ENCODE results near the gene ZNF184.

Gene ZNF184

DNA sequence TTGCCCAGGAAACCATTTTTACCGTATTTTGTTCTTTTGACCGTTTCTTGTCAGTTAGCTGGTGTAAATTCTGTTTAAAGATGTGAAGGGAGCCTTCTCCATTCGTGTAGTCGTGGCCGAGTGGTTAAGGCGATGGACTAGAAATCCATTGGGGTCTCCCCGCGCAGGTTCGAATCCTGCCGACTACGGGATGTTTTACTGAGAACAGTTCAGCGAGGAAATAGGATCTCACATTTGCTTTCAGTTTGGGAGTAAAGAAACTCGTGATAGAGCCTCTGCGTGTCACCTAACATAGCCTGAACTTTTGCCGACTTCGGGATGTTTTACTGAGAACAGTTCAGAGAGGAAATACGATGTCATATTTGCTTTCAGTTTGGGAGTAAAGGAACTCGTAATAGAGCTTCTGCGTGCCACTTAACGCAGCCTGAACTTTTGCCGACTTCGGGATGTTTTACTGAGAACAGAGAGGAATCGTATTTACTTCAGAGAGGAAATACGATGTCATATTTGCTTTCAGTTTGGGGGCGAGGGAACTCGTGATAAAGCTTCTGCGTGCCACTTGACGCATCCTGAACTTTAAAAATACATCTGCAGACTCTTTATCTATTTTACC is 5.9 kb upstream of the ZNF184 start:
- H3K4me3 ChIP-seq (ENCODE audit: low read length in 2 of 2), result peak overlapping the region; percentile 93 to 95
- H3K4me1 ChIP-seq (ENCODE audit: control insufficient read depth, insufficient read depth, low read length), result no peaks in the 10 kb centered on the region
- H3K27ac ChIP-seq (ENCODE audit: low read length), result peak overlapping the region; percentile 99
- H3K9me3 ChIP-seq (ENCODE audit: control insufficient read depth in 2 of 2, low read length in 2 of 2), result no peaks in the 10 kb centered on the region
- peak overlapping the region; percentile 98 to 100 for H3K9ac ChIP-seq (ENCODE audit: low read length in 2 of 2)
- H3K36me3 ChIP-seq (ENCODE audit: control insufficient read depth in 2 of 2, insufficient read depth in 2 of 2, low read length in 2 of 2), result no peaks in the 10 kb centered on the region
- no peaks in the 10 kb centered on the region for H3K27me3 ChIP-seq (ENCODE audit: control insufficient read depth in 1 of 2, insufficient read depth in 2 of 2, low read length in 2 of 2)

DNA sequence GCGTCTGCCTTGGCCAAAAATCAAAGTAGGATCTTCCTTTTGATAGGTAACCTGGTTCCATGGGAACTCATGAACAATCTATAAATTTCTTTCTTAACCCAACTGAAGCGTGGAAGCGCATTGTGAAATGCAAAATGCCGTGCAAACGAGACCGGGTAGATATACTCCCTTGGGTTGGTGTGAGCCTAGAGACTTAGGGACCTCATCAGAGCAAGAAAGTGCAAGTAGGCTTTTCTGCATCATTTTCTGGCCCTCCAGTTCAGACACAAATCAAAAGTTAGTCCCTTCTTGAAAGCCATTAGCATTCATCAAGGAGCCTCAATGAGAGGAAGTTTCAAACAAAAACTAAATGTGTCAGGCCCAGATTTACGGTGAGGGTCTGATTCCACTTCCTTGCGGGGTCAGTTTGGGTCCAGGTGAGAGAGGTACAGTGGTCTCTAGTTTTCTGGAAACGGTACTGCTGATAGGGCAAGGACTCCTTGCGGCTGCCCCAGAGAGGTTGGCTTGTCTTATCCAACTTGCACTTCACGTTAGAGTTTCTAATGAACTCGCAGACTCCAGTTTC is 5.3 kb upstream of the ZNF184 start:
- H3K4me3 ChIP-seq (ENCODE audit: low read length in 2 of 2), result peak overlapping the region; percentile 93 to 95
- peak overlapping the region; percentile 99 for H3K27ac ChIP-seq (ENCODE audit: low read length)
- no peaks in the 10 kb centered on the region for H3K27me3 ChIP-seq (ENCODE audit: control insufficient read depth in 1 of 2, insufficient read depth in 2 of 2, low read length in 2 of 2)
- H3K36me3 ChIP-seq (ENCODE audit: control insufficient read depth in 2 of 2, insufficient read depth in 2 of 2, low read length in 2 of 2), result no peaks in the 10 kb centered on the region
- H3K9ac ChIP-seq (ENCODE audit: low read length in 2 of 2), result peak overlapping the region; percentile 98 to 100
- no peaks in the 10 kb centered on the region for H3K4me1 ChIP-seq (ENCODE audit: control insufficient read depth, insufficient read depth, low read length)
- H3K9me3 ChIP-seq (ENCODE audit: control insufficient read depth in 2 of 2, low read length in 2 of 2), result no peaks in the 10 kb centered on the region

DNA sequence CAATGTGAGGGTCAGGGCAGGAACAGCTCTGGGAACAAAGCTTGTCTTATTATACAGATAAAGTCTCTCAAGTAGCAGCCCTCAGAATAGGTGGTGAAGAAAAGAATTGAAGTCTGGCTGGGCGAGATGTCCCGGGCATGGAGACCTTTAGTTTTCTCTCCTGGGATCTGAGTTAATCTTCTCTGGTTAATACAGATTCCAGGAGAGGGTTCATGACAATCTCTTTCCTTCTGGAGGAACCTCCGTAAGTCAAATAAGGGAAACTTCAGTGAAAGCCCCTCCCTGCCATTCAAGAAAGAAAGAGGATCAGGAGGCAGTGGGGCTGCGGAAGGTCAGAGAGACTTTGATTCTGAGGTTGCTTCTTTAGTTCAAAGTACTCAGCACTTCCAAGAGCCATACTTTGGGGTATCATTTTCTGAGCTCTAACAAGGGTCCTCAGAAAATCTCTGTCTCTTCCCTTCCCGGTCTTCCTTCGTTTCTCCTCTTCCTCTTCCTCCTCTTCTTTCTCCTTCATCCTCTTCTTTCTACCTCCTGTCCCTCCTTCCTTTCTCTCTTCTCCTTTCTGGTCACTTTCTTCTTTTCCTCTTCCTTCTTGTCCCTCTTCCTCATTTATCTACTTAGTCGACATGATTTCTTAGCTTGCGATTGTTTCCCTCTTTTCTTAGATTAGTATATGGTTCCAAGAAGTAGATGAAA is 4.6 kb upstream of the ZNF184 start:
- Histone ChIP-seq H3K4me1 (ENCODE audit: control insufficient read depth, insufficient read depth, low read length) (no peaks in the 10 kb centered on the region), H3K27ac (ENCODE audit: low read length) (no peak overlapping the region), H3K4me3 (ENCODE audit: low read length in 2 of 2) (peak overlapping the region in 1 of 2 donors; percentile 95), H3K9ac (ENCODE audit: low read length in 2 of 2) (peak overlapping the region in 1 of 2 donors; percentile 98), H3K27me3 (ENCODE audit: control insufficient read depth in 1 of 2, insufficient read depth in 2 of 2, low read length in 2 of 2) (no peaks in the 10 kb centered on the region), H3K9me3 (ENCODE audit: control insufficient read depth in 2 of 2, low read length in 2 of 2) (no peaks in the 10 kb centered on the region), H3K36me3 (ENCODE audit: control insufficient read depth in 2 of 2, insufficient read depth in 2 of 2, low read length in 2 of 2) (no peaks in the 10 kb centered on the region)

DNA sequence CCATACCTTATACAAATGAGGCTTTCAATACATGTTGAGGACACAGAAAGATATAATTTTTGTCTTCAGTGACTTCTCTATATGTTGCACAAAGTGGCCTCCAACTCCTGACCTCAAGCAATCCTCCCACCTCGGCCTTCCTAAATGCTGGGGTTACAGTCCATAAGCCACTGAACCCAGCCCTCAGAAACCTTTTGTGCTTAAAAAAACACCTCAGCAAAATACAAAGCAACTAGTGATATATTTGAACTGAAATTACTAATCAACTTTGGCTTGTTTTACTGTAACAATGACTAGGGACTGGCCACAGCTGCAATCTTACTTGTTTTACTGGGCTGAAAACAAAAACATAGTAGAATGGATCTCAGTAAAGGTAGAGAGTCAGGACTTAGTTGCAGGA is 3.2 kb upstream of the ZNF184 start:
- Histone ChIP-seq H3K4me1 (ENCODE audit: control insufficient read depth, insufficient read depth, low read length) (peaks cover 3% of the 10 kb centered on the region), H3K9ac (ENCODE audit: low read length in 2 of 2) (no peak overlapping the region), H3K4me3 (ENCODE audit: low read length in 2 of 2) (no peak overlapping the region)

DNA sequence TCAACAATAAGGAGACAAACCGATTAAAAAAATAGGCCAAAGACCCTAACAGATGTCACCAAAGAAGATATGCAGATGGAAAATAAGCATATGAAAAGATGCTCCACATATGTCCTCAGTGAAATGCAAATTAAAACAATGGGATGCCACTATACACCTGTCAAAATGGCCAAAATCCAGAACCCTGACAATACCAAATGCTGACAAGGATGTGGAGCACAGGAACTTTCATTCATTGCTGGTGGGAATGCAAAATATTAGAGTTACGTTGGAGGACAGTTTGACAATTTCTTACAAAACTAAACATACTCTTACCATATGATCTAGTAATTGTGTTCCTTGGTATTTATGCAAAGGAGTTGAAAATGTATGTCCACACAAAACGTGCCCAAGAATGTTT is 1.8 kb upstream of the ZNF184 start:
- Histone ChIP-seq H3K4me1 (ENCODE audit: control insufficient read depth, insufficient read depth, low read length) (peaks cover 3% of the 10 kb centered on the region), H3K27ac (ENCODE audit: low read length) (no peak overlapping the region), H3K36me3 (ENCODE audit: control insufficient read depth in 2 of 2, insufficient read depth in 2 of 2, low read length in 2 of 2) (peaks cover 0 to 4% of the 10 kb centered on the region in 2 donors), H3K27me3 (ENCODE audit: control insufficient read depth in 1 of 2, insufficient read depth in 2 of 2, low read length in 2 of 2) (no peaks in the 10 kb centered on the region), H3K9ac (ENCODE audit: low read length in 2 of 2) (no peak overlapping the region), H3K4me3 (ENCODE audit: low read length in 2 of 2) (no peak overlapping the region), H3K9me3 (ENCODE audit: control insufficient read depth in 2 of 2, low read length in 2 of 2) (no peaks in the 10 kb centered on the region)

More for the DNA sequence above, 3.2 kb upstream of the ZNF184 start:
- H3K27me3 ChIP-seq (ENCODE audit: control insufficient read depth in 1 of 2, insufficient read depth in 2 of 2, low read length in 2 of 2), result no peaks in the 10 kb centered on the region
- no peaks in the 10 kb centered on the region for H3K36me3 ChIP-seq (ENCODE audit: control insufficient read depth in 2 of 2, insufficient read depth in 2 of 2, low read length in 2 of 2)
- no peaks in the 10 kb centered on the region for H3K9me3 ChIP-seq (ENCODE audit: control insufficient read depth in 2 of 2, low read length in 2 of 2)
- no peak overlapping the region for H3K27ac ChIP-seq (ENCODE audit: low read length)

DNA sequence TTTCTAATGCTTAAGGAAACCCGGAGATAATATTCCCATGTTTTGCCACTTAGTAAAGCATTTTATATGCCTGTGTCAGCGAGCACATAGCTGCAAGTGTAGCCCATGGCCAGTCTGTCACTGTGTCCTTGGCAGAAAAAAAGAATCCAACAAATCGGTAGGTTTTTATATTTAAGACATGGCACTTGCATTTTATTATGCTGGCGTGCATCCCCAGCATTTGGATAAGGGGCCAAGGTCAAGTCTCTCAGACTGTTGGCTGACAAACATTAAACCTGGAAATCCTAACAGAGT is 1.2 kb upstream of the ZNF184 start:
- Histone ChIP-seq H3K9ac (ENCODE audit: low read length in 2 of 2) (no peak overlapping the region), H3K27ac (ENCODE audit: low read length) (no peak overlapping the region), H3K9me3 (ENCODE audit: control insufficient read depth in 2 of 2, low read length in 2 of 2) (no peaks in the 10 kb centered on the region), H3K36me3 (ENCODE audit: control insufficient read depth in 2 of 2, insufficient read depth in 2 of 2, low read length in 2 of 2) (peaks cover 0 to 5% of the 10 kb centered on the region in 2 donors), H3K4me3 (ENCODE audit: low read length in 2 of 2) (no peak overlapping the region), H3K4me1 (ENCODE audit: control insufficient read depth, insufficient read depth, low read length) (peaks cover 3% of the 10 kb centered on the region), H3K27me3 (ENCODE audit: control insufficient read depth in 1 of 2, insufficient read depth in 2 of 2, low read length in 2 of 2) (no peaks in the 10 kb centered on the region)

DNA sequence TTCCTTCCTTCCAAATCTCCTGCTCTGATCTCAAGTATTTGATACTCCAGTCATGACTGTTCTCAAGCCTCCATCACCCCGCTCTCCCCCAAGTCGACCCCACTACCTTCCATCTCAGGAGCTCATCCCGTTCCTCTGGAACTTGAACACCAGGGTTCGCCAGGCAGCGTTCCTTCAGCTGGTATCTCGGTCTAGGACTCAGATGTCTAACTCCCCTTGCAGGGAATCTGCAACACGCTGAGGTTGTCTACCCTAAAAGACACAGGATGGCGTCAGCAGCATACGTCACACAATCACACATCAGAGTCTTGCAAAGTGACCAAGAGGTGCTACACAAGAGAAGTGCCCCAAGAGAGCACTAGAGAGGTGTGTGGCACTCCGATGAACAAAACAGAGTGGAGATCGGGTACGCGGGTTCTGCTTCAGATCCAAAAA is 706 bp downstream of the ZNF184 start:
- H3K27me3 ChIP-seq (ENCODE audit: control insufficient read depth in 1 of 2, insufficient read depth in 2 of 2, low read length in 2 of 2), result no peaks in the 10 kb centered on the region
- peak overlapping the region; percentile 90 to 91 for H3K4me3 ChIP-seq (ENCODE audit: low read length in 2 of 2)
- H3K9me3 ChIP-seq (ENCODE audit: control insufficient read depth in 2 of 2, low read length in 2 of 2), result no peaks in the 10 kb centered on the region
- peak overlapping the region; percentile 80 to 83 for H3K9ac ChIP-seq (ENCODE audit: low read length in 2 of 2)
- peak overlapping the region; percentile 68 for H3K27ac ChIP-seq (ENCODE audit: low read length)
- H3K36me3 ChIP-seq (ENCODE audit: control insufficient read depth in 2 of 2, insufficient read depth in 2 of 2, low read length in 2 of 2), result peaks cover 3 to 5% of the 10 kb centered on the region in 2 donors
- peaks cover 3% of the 10 kb centered on the region for H3K4me1 ChIP-seq (ENCODE audit: control insufficient read depth, insufficient read depth, low read length)

DNA sequence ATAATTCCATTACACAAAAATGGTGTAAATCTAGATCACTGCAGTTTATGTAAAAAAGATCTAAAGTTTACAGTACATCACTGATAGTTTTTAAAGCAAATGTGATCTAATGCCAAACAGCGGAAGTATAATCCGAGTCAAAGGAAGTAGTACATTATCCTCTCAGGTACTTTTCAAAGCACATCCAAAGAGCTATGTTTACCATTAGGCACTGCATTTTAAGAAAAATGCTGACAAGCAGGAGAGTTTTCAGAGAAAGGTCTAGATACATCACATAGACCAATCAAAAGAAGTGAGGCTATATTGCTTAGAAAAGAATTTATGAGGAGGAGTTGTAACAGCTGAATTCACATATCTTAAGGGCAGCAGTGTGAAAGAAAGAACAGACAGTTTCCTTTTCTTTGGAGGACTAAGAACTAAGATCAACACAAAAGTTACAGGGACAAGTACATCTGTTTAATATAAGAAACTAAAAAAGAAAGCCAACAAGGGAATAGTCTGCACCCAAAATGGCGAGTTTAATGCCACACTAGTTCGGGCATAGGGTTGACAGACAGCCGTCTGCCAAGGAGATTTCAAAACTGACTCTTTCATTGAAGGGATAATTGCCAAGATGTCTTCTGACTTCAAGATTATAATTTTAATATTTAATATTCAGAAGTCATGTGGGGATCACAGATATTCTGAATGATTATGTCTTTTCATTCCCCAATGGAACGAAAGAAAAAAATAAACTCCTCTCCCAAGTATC is 1.4 kb downstream of the ZNF184 start:
- Histone ChIP-seq H3K27me3 (ENCODE audit: control insufficient read depth in 1 of 2, insufficient read depth in 2 of 2, low read length in 2 of 2) (no peaks in the 10 kb centered on the region), H3K27ac (ENCODE audit: low read length) (no peak overlapping the region), H3K9ac (ENCODE audit: low read length in 2 of 2) (no peak overlapping the region)

DNA sequence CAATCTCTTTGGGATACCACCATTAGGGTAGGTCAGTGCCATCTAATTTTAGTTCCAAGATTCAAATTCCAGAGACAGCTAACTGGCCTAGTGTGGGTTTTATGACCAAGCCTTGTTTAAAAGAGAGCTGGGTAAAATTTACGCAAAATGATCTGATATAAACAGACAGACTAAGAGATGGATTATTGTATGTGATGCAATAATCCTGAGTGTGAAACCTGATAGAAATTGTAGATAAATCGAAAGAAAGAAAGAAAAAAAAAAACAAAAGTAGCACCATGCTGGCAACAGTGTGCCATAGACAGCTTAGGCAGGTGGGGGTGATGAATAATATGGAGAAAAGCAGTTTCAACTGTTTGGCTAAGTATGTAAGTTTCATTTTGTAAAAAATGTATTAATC is 2.9 kb downstream of the ZNF184 start:
- Histone ChIP-seq H3K9me3 (ENCODE audit: control insufficient read depth in 2 of 2, low read length in 2 of 2) (no peaks in the 10 kb centered on the region), H3K9ac (ENCODE audit: low read length in 2 of 2) (no peak overlapping the region), H3K4me3 (ENCODE audit: low read length in 2 of 2) (no peak overlapping the region)

More for the DNA sequence above, 1.4 kb downstream of the ZNF184 start:
- H3K4me3 ChIP-seq (ENCODE audit: low read length in 2 of 2), result peak overlapping the region; percentile 90 to 91
- H3K9me3 ChIP-seq (ENCODE audit: control insufficient read depth in 2 of 2, low read length in 2 of 2), result no peaks in the 10 kb centered on the region
- peaks cover 3% of the 10 kb centered on the region for H3K4me1 ChIP-seq (ENCODE audit: control insufficient read depth, insufficient read depth, low read length)
- H3K36me3 ChIP-seq (ENCODE audit: control insufficient read depth in 2 of 2, insufficient read depth in 2 of 2, low read length in 2 of 2), result peaks cover 3 to 11% of the 10 kb centered on the region in 2 donors

DNA sequence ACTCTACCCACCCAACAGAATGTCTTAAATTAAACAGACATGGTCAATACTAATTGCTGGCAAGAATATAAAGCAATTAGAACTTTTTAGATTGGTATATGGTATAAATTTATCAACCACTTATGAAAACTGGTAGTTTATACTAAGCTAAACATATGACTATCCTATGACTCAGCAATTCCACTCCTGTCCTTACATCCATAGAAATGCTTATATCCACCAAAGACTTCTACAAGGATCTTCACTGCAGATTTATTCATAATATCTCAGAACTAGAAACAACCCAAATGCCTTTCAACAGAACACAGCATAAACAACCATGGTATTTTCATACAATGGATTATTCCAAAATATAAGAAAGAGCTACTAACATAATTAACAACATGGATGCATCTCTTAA is 4.6 kb downstream of the ZNF184 start:
- no peaks in the 10 kb centered on the region for H3K9me3 ChIP-seq (ENCODE audit: control insufficient read depth in 2 of 2, low read length in 2 of 2)
- no peak overlapping the region for H3K27ac ChIP-seq (ENCODE audit: low read length)
- H3K27me3 ChIP-seq (ENCODE audit: control insufficient read depth in 1 of 2, insufficient read depth in 2 of 2, low read length in 2 of 2), result no peaks in the 10 kb centered on the region
- no peak overlapping the region for H3K9ac ChIP-seq (ENCODE audit: low read length in 2 of 2)
- no peak overlapping the region for H3K4me3 ChIP-seq (ENCODE audit: low read length in 2 of 2)
- peaks cover 3 to 18% of the 10 kb centered on the region in 2 donors for H3K36me3 ChIP-seq (ENCODE audit: control insufficient read depth in 2 of 2, insufficient read depth in 2 of 2, low read length in 2 of 2)
- peaks cover 3% of the 10 kb centered on the region for H3K4me1 ChIP-seq (ENCODE audit: control insufficient read depth, insufficient read depth, low read length)

More for the DNA sequence above, 2.9 kb downstream of the ZNF184 start:
- H3K4me1 ChIP-seq (ENCODE audit: control insufficient read depth, insufficient read depth, low read length), result peaks cover 3% of the 10 kb centered on the region
- no peak overlapping the region for H3K27ac ChIP-seq (ENCODE audit: low read length)
- peaks cover 3 to 18% of the 10 kb centered on the region in 2 donors for H3K36me3 ChIP-seq (ENCODE audit: control insufficient read depth in 2 of 2, insufficient read depth in 2 of 2, low read length in 2 of 2)
- H3K27me3 ChIP-seq (ENCODE audit: control insufficient read depth in 1 of 2, insufficient read depth in 2 of 2, low read length in 2 of 2), result no peaks in the 10 kb centered on the region
